Limb (tissue), 2 donors: ENCODE results near the gene KCNQ1.

Experiments used
- DNase-seq, 2 donors: peaks; one replicate each; pipeline ENCODE4 v3.0.0-alpha.2; 2016; ENCODE audit errors: extremely low spot score in 2 of 2

KCNQ1 gene

GRCh38 chr11:2789791-2790567 lies 345.2 kb downstream of the KCNQ1 start:
- no peak for DNase-seq

DNA sequence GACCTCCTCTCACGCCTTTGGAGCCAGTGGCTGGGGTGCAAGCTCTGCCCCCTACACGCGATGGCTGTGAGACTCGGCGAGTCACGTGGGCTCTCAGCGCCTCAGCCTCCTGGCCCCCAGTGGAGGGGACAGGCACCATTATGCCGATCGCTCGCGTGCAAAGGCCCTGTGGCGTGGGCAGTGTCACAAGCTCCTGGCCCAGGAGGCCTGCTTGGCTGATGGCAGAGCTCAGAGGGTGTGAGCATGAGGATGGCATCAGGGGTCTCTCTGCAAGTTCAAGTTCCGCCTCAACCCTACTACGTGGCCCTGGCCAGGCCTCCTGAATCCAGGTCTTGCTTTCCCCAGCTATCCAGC lies 345.7 kb downstream of the KCNQ1 start:
- no peak for DNase-seq

DNA sequence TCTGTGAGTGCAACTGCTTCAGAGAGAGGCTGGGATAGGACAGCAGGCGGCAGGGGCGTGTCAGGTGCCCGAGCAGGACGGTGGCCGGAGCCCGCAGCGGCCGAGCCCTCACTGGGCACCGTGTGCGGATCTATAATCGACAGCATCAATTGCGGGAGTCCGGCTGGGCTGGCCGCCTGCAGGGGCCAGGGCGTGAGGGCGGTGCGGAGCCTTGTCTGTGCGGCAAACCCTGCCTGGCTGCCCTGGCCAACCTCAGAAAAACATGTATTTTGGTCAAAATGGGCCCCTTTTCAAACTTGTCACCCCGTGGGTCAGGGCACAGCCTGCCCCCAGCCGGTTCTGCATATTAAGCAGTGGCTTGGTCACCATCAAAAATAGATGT lies 346.3 kb downstream of the KCNQ1 start:
- DNase-seq, result peak in 1 of 2 donors; percentile 46

DNA sequence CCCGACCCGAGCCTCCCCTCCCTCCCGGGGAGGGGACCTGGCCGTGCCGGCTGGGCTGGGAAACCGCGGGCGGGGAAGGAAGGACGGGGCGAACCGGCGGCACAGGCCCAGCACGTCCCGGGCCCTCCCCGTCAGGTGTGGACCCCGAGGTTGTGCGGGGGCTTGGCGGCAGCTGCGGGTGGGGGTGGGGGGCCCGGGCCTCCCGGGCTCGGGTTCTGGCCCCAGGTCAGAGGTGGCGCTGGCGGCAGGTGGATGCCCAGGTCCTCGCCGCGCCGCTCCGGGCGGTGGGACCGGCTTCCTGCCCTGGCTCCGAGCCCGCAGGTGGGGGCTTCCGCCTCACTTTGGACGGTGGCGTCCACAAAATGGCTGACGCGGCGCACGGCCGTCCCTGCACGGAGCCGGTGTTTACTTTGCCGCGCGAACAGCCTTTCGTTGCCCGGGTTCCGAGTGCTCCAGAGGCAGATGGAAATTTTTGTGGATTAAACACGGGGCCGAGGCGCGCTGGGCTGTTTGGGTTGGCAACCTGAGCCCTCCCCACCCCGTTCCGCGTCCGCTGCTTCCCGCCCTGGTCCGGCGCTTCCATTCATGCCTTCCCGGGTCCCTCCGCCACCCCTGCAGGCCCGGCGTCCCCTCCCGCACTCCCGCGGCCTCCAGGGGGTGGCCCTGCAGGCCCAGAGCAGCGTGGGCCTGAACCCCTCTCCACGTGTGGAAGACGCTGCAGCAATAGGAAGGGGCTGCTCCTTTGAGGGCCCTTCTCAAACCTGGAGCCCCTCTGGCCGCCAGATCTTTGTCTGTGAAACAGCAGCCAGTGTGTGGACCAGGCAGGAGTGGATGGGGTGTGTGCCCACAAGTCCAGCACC lies 346.9 kb downstream of the KCNQ1 start:
- peak in 1 of 2 donors; percentile 72 for DNase-seq

GRCh38 chr11:2792381-2793250 lies 347.8 kb downstream of the KCNQ1 start:
- DNase-seq, result peak in 1 of 2 donors; percentile 40

- DNase-seq, result no peak
Measured at GRCh38 chr11:2793701-2794045, 348.9 kb downstream of the KCNQ1 start.

- DNase-seq, result peak in 1 of 2 donors; percentile 24
Measured at GRCh38 chr11:2794046-2794967, 349.5 kb downstream of the KCNQ1 start.

DNA sequence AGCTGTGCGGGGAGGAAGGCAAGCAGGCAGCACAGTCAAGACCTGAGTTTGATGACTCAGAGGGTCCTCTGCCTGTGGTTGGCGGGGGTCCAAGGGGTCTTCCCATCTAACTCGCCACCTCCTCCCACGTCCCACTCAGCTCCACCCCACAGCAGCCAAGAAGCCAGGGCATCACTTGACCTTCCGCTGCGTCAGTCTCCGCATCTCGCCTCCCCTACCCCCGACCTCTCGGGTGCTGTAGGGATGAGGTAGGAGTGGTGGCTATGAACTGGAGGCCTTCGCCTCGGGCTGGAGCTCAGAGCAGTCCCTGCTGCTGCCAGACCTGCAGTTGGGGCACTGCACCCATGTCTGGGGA lies 350.1 kb downstream of the KCNQ1 start:
- DNase-seq, result peak in 1 of 2 donors; percentile 33

DNA sequence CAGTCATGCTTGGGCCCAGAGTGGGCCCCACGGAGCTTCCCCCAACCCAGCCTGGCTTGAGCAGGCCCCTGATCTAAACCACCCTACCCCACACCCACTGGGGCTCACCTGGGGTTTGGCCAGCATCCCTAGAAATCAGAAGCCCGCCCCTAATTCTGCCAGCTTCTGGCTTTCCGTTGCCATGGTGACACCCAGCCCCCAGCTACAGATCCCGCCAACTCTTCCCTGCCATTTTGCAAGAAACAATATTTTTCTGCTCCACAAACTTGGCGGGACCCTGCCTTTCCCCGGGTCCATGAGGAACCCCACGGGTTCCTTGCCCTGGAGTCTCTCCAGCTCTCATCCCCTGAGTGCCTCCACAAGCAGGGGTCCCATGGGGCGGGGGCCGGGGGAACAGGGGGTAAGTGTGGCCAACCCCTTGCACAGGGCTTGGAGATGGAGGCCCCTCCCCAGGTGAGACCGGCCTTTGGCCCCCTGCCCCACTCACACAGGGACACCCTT lies 350.7 kb downstream of the KCNQ1 start:
- peak in 1 of 2 donors; percentile 43 for DNase-seq

DNA sequence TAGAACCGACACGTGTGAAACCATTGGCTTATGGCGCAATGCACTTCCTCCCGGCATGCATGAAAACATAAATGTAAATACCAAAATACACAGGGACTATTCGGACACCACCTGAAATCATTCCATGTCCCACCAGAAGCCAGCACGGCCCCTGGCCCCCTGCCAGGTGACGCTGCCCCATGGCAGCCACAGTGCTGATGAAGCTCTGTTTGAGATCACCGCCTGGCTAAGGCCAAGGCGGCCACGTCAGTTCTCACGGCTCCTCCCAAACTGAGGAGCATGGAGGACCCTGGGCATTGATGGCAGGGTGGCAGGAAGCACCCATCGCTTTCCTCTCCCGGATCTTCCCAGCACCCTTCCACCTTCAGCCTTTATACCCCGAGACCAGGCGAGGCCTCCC lies 351.3 kb downstream of the KCNQ1 start:
- DNase-seq, result peak in 1 of 2 donors; percentile 32

DNA sequence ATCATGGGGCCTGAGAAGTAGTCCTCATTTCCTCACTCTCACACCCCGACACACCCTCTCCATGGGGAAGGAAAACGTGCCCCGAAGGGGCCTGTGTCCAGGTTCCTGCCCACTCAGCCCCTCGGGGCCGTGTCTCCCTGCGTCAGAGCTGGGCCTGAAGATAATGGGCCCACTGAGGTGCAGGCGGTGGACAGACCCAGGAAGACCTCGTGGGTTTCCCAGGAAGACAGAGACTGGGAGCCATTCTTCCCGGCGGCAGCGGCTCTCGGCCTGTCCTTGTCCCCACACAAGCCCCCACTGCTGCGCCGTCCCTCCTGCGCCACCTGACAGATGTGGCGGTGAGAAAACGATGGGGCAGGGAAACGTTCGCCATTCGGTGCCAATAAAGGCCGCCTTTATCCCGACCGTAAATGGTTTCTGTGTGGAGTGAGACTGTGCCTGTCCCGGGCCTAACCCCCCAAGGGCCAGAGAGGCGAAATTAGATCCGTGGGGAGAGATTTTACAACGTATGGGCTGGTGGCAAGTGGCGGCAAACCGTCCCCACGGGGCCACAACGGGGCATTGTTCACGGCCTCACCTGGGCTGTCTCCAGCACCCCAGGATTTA lies 351.8 kb downstream of the KCNQ1 start:
- DNase-seq, result no peak

DNA sequence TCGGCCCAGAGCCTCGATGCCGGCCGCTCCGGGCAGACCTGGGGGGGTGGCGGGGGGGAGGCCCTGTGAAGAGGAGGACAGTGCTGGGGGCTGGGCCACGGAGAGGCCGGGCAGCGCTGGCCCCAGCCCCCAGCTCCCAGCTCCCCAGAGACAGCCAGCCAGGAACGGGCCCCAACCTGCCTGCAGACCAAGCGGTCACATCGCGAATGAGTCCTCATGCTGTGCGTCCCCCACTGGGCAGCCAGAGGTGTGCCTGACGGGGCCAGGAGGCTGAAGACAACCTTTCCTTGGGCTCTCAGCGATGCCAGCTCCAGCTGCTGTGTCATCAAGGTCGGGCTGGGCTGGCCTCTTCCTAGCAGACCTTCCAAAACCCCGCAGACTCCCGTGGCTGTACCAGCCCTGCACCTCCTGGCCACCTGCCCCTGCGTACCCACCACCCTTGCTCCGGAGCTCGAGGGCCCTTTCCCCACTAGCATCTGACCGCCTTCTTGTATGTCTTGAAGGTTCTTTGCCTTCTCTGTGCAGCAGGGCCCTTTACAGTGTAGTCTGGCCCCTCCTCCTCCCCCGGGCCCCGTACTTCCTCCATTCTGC lies 352.4 kb downstream of the KCNQ1 start:
- peak in 1 of 2 donors; percentile 29 for DNase-seq

- peak in 1 of 2 donors; percentile 25 for DNase-seq
Measured at GRCh38 chr11:2797741-2798361, 353.0 kb downstream of the KCNQ1 start.

- peak in 1 of 2 donors; percentile 23 for DNase-seq
Measured at GRCh38 chr11:2798951-2799761, 354.3 kb downstream of the KCNQ1 start.

- peak in 1 of 2 donors; percentile 30 for DNase-seq
Measured at GRCh38 chr11:2799881-2800654, 355.3 kb downstream of the KCNQ1 start.

GRCh38 chr11:2800655-2801531 lies 356.1 kb downstream of the KCNQ1 start:
- peak in 1 of 2 donors; percentile 19 for DNase-seq
